ENCODE results near the gene FCHSD2. TPM values are rescaled to one million over a fixed set of nuclear protein-coding genes. Genes with fewer than 3 reads are reported as not detected.

FCHSD2 gene
- 18.0 and 27.6 TPM in 2 replicates for total RNA-seq

DNA sequence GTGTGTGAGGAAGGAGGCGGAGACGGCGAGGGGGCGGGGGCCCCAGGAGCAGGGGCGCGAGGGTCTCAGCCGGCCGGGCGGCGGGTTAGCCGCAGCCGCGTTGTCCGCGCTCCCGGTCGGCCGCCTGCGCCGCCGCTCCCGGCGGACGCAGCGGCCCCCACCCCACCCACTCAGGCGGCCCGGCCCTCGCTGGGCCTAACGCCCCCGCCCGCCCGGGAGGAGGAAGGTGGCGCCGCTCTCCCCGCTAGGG, at the start of gene FCHSD2:
FCHSD2 (minus strand) TSS at position 191 of the 250 bp plus-strand sequence. CDS start 441 bp downstream, outside the sequence.
- no peak for DNase-seq

DNA sequence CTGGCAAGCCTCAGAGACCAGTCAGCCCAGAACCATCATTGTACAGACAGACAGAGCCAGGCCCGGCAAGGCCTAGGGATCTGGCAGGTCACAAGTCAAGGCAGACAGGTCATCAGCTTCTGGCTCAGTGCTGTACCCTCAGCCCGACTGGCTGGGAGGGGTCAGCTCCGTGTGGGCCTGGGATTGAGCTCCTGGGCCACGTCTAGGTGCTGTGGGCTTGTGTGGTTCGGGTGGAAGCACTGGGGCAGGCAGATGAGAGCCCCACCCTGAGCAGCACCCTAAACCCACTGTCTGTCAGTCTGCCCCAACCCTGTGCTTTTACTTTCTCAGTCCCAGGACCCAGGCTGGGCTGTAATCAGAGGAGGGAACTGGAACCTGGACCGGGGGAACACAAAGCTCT, 49.0 kb upstream of the FCHSD2 start:
- no peak for DNase-seq

DNA sequence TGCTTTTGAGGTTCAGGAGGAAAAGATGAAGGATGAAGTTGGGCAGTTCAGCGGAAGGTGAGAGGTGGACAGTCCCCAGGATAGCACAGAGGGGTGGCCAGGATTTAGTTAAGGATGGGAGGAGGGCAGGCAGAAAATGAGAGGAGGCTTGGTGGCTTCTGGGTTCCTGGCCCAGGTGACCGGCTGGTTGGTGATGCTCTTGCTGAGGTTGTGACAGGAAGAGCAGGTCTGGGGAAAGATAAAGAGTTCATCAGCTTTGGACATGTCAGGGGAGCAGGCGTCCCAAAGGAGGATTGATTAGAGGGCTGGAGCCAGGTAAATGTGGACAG, 48.4 kb upstream of the FCHSD2 start:
- no peak for DNase-seq

DNA sequence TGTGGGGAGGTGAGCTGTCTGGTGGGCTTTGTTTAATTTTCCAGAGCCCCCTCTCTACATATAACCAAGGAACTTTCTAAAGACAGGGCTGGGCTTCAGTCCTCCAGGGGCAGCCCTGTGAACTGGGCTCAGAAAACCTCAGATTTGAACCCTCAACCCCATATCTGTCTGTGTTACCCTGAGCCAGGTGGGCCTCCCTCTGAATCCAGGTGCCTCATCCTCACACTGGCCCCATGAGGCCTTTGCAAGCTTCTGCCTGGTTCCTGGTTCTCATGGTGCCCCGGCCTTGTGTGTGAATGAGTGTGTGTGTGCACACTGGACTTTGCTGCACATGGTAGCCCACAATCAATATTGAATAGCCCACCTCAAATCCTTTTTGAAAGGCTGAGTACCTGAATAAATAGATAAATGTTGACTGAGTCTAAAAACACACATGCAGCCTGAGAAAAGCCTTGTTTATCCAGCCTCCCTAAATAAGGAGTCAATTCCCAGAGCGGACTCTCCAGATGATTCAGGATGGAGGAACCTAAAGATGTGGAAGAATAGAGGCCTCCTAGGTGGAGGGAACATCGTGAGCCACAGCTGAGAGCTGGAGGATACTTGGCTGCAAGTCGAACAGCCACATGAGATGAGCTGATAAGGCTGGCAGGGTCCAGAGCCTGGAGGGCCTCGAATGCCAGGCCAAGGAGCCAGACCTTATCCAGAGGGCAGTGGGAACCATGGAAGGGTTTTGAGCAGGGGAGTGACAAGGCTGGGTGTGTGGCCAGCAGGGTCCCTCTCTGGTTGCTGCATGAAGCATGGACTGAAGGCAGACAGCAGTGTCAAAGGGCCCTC, 47.8 kb upstream of the FCHSD2 start:
- DNase-seq: no peak

DNA sequence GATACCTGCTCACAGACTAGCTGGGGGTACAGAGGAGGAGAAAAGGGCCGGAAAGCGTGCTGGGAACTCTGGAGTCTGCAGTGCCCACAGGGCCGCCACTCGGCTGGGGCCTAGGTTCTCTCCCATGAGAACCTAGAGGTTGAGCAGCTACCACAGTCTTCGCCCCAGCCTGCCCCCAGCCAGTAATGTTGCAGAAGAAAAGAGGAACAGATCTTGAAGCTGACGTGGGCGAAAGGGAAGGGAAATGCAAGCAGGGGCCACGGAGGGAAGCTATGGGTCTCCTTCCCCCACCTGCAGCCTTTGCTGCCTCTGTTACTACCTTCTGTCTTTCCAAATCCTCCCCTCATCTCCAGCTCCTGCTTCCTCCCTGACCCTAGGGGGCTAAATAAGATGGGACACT, 47.2 kb upstream of the FCHSD2 start:
- no peak for DNase-seq

DNA sequence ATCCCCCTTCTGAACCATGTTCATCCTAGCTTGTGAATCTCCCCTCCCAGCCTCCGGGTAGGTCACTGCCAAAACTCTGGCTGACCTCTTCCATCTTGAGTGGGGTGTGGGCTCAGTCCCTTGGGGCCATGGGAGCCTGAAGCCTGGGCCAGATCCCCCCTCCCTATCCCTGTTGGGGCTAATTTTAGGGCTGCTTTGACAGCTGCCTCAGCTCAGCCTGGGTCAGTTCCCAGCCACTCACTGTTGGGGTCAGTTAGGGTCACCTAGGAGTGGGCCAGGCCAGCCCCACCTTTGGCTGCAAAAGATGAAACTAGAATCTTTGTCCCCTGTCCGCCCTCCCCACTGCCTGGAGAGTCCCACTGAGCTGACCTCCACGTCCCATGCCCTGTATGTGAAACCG, 46.2 kb upstream of the FCHSD2 start:
- no peak for DNase-seq

DNA sequence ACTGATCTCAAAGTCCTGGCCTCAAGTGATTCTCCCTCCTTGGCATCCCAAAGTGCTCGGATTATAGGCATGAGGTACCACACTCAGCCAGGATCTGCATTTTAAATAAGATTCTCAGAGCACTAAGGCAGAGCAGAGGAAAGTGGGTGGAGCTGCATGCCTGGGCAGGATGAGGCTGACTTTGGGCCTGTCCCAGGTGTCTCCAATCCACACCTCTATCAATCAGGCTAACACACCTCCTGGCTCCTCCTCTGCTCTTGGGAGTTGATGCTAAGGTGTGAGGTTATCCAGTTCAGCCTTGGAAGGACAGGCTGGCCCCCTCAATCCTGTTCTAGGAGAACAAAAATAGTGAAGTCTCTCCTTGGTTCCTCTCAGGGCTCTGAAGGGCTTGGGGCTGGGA, 45.7 kb upstream of the FCHSD2 start:
- DNase-seq: no peak

DNA sequence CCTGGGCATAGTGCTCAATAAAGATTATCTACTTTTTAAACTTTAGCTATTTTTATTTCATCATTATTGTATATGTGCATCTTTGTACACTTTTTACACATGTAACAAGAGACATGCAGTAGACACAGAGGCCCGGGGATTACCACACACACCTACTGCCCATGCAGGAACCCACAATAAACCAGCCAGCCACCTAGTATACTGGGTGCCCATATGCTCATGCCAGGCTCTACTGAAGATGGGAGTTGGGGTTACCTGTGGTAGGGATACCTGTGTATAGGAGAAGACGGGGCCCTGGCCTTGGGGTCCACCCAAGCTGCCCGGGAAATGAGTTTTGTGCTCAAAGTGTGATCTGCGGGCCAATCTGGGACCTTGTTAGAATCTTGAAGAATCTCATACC, 44.8 kb upstream of the FCHSD2 start:
- no peak for DNase-seq

DNA sequence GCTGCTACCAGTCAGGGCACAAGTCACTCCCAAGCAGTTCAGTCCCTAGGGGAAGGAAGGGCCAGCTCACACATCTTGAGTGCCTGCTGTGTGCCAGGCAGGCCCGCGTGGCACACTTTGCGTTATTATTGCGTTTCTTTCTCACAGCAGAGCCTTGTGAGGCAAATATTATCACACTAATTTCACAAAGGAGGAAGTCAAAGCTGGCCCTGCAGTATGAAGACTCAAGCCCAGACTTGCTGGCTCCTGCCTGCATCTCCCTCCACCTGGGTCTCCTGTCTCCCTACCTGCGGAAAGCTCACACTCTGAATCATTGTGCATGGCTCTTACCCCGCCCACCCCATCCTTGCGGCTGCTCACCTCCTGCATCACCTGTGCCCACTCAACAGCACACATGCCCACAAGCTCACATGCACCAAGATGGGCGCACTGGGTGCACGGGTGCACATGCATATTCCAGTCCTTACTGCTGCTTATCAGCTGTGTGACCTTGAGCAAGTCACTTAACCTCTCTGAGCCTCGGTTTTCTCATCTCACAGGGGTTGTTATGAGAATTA, 44.3 kb upstream of the FCHSD2 start:
- DNase-seq: no peak

DNA sequence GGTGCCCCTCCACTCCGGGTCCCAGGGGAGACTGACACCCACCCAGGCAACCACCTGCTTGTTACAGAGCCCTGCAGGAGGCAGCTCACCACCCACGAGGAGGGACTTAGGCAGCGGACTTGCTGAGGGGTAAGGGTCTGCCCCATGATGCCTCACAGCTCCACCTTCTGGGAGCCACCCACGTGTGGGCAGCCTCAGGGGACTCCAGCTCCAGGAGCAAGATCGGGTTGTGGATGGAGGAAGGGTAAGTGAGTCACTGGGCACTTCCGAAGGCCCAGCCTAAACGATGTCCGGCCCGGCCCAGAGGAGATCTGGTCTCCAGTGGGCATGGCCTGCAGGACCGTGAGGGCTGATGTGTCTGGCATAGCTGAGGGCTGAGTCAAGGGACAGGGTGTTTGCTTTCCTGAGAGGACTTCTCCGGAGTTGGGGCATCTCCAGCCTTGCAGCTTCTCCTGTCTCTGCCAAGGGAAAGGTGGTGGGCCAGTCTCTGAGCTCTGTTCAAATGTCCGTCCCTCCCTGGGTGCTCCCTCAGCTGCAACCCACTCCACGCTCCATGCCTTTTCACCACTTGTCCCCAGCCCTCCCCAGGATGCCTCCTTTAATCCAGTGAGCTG, 43.7 kb upstream of the FCHSD2 start:
- DNase-seq: peak; percentile 70

DNA sequence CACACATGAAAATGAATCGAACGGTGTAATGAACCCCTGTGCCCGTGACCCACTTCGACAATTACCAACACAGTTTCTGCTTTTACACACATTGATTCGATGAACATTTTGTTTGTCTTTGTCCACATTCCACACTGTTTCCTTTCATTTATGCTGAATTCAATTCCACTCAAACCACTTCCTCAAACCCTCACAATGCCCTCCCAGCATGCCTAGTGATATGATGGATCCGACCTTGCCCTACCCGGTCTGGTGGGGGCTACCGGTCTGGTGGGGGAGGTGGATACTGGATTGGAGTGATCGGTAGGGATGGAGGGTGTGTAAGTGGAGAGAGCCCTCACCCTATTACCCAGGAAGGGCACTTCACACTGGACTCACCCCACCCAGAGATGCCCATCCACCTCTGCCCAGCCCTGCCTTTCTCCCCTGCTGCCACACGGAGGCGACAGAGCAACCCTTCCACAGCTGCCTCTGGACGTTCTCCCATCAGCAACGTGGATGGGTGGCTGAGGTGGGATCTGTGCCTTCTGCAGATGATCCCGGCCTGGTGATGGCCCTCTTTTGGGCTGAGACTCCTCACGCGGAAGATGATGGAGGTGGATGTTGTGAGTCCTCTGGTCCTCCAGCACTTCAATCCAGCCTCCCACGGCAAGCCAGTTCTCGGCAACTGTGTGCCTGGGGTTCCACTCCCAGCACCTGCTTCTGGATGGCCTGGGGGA, 43.0 kb upstream of the FCHSD2 start:
- peak; percentile 86 for DNase-seq

DNA sequence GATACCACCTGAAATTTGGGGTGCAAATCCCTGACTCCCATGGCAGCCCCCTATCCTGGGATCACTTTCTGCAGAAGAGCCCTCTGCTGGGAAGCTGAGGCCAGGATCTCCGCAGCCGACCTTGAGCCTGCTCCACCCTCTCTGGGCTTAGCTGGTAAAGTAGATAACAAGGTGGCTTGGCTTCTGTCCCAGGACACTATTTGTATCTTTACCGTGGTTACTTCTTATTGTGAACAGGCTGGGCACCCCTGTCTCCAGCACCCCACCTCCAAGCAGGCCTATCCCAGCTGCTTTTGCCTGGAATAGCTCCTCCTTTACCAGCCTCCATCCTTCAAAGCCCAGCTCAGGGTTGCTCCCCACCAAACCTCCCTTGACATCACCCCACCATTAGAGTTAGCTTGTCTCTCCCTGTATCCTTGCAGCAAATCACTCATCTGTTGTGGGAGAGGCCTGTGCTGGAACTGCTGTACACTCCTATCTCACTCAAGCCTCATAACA, 40.8 kb upstream of the FCHSD2 start:
- no peak for DNase-seq

DNA sequence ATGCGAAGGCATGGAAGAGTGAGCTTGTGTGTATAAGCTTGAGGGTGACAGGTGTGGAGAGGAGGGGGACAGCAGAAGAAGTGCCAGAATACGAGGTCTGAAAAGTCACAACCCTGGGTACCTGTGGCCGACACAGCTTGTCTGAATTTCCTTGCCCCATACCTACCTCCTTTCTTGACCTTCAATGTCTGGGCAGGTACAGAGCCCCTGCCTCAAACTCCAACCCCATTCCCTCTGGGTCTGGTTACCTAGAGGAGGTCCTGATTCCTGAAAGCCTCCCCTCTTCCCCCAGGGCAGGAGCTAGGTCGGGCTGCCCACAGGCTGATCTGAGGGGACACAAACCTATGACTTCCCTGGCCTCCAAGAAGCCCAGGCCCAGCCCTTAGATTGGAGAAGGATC, 36.6 kb upstream of the FCHSD2 start:
- no peak for DNase-seq

DNA sequence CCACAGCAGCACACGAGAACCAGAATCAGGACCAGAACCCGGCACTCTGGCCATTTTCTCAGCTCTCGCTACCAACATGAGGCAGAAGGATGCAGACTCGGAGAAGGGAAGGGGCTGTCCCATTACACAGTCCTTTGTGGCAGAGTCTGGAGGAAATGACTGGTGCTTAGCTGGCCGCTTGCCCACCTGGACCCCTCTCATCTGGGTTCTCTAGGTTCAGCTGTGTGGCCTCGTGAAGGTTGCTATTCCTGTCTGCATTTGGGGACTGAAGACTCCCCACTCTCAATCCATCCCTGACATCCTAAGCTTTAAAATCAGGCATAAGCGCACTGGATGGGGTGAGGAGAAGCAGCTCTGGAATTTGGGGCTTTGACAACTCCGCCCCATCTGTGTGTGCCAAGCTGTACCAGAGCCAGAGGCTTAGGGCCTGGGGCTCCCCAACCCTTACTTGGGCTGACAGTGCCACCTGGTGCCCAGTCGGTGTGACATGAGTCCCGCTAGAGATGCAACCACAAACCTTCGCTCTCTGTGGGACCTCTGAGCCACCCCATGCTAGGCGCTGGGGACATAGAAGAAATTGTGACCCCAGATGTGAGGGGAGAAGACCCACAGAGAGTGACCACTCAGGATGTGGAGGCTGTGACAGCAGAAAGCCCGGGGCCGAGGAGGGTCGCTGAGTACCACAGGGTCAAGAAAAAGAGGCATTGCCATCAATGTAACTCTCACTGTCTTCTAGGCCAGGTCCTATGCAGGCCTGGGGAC, 35.8 kb upstream of the FCHSD2 start:
- peak; percentile 94 for DNase-seq

DNA sequence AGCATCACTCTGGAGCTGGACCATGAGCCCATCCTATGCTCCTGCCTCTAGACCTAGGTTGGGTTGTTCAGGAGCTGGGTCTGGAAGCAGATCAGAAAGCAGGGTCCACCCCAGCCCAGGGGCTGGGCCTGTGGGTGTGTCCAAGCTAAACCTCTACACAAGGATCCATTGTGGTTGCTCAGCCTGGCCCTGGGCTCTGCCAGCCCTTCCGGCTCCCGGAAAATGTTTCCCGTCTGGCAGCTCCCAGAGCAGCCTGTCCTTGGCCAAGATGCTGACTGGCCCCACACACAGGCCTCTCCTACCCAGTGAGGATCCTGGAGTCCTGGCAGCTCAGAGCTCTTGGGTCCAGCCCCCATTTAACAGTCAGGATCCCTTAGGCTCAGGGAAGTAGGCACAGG, 35.3 kb upstream of the FCHSD2 start:
- peak; percentile 84 for DNase-seq

DNA sequence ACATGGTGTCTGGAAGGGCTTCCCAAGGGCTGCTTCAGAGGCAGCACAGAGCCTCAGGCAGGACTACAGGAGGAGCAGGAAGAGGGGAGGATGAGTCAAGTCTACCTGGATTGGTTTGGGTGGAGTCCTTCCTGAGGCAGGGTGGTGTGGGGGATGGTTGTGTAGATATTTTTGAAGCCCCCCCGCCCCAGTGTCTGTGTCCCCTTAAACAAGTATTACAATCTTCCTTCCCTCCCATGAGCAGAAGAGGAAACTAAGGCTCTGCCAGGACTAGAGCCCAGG, 34.7 kb upstream of the FCHSD2 start:
- DNase-seq: no peak

DNA sequence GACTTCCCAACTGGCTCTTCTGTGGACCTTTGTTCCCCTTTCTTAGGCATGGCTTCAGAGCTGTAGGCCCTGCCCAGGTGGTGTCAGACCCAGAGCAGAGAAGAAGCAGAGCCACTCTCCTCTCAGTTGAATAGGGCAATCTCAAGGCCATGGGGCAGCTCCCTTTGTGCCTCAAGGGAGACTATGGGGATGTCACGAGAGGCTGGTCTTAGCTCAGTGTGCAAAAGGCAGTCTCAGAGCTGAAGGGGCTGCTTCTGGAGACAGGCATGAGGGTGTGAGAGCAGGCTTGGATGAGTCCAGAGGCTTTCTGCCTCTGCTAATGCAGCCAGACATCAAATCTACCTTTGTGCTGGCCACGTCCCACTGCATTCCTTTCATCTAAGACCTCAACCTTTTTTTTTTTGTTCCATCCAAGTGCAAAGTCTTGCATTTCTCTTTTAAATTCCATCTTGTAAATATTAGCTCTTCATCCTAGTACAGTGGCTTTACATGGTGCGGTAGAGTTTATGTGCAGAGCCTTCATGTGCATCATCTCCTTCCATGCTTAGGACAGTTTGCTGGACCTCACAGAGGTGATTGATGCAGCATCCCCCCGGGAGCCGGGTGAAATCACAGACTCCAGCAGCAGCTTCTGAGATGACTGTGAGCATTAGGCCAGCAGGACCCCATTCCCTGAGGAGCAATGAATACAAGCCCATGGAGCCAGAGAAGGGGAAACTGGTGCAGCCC, 34.2 kb upstream of the FCHSD2 start:
- no peak for DNase-seq

DNA sequence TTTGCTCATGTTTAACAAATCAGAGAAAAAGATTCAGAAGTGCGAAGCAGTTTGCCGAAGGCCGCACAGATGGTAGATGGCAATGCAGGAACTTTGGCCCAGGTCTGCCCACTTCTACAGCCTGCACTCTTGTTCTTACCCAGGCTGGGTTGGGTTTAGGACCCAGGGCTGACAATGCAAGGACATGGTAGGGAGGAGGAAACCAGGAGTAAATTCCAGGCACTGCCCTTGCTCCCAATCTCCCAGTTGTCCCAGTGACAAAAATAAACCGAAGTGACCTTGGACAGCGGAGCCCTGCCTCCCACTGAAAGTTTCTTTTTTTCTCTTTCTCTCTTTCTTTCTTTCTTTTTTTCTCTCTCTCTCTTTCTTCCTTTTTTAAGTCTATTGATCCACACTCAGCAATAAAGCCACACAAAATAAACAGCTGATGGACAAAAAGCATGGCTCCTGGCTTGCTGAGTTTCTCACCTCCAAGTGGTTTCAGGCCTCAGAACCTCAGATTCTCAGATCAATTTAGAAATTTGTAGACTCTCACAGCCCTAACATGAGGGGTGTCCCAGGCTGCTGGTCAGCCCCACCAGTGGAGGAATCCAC, 33.5 kb upstream of the FCHSD2 start:
- no peak for DNase-seq

DNA sequence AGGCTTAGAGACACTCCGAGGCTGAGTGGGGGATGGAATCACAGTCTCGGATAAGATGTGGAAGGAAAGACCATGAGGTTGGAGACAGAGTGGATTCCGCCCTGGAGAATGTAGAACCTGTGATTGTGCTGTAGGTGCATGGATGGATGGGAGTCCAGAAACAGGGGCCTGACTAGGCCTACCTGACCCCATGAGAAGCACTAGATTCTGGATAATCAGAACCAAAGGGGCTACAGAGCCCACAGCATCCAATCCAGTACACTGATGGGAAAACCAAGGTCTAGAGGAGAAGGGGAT, 32.3 kb upstream of the FCHSD2 start:
- no peak for DNase-seq

DNA sequence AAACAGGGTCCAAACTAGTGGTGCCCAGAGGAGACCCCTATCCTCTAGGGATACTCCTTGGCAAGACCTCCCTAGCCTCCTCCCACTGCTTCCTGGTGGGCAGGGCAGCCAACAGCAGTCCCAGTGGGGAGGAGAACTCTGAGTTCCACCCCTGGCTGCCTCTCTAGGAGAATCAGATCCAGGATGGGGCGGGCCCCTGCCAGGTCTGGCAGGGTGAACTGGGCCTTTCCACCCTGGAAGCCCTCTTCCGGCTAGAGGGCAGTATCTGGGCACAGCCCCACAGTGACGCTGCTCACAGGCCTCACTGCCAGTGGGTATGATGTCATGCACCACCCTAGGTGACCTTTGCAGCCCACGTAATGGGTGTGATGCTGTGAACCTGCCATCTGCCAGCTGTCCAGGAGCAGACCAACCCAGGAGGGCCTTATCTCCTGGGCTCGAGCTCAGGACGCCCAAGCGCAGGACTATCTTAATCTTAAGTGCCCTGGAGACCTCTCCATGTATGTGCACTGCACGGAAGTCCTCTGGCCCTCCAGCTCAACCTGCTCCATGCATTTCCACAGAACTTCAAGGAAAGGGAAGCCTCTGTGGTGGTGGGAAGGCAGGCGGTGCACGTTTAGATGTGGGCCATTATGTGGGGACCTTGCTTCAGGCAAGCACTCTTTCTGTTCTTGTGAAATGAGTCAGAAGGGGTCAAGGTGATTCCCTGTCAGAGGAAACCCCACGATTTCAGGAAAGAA, 31.8 kb upstream of the FCHSD2 start:
- no peak for DNase-seq

DNA sequence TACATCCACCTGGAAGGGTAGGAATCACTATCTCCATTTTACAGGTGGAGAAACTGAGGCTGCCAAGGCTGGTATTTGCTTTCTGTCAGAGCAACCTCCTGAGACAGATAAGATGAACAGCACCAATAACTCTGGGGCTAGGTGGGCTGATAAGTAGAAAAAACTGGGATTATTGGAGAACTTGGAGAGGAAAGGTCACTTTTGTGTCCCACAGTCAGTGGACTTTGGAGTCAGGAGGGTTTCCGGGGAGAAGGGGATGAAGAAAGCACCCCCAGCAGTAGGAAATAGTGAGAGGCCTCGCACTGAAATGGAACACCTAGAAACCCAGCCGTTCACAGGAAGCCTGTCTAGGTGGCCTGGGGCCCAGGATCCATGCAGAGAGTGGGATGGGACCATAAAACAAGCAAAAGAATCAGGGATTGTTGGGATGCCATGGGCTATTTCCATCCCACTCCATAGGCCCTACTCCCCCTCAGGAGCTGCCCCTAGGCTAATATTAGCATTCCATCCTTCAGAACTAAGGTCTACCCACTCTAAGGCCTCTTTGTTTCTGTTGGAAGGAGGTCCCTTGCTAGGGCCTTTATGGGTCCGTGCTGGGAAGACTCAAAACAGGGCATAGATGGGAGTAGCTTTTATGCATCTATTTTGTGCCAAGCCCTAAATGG, 31.0 kb upstream of the FCHSD2 start:
- DNase-seq: no peak

Data from dermis blood vessel endothelial cell (primary cell).